CD4-positive, alpha-beta T cell treated with Interleukin-17A for 4 hours (primary cell): ENCODE data around the gene TSPAN4.

Experiments used
- DNase-seq: peaks from one replicate; pipeline ENCODE4 v3.0.0-alpha.2; 2020; ENCODE audit warnings: mixed read lengths

Gene TSPAN4, protein sequence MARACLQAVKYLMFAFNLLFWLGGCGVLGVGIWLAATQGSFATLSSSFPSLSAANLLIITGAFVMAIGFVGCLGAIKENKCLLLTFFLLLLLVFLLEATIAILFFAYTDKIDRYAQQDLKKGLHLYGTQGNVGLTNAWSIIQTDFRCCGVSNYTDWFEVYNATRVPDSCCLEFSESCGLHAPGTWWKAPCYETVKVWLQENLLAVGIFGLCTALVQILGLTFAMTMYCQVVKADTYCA

GRCh38 chr11:842370-843002 is at the start of gene TSPAN4, which contains the start of gene POLR2L:
Gene TSPAN4, plus strand, starts transcription at chr11:842852. Its CDS starts 7,453 bp downstream, at chr11:850305.
Gene POLR2L, minus strand, starts transcription at chr11:842529. Its CDS starts 21 bp downstream, at chr11:842508.
- DNase-seq, result peak; percentile 92

DNA sequence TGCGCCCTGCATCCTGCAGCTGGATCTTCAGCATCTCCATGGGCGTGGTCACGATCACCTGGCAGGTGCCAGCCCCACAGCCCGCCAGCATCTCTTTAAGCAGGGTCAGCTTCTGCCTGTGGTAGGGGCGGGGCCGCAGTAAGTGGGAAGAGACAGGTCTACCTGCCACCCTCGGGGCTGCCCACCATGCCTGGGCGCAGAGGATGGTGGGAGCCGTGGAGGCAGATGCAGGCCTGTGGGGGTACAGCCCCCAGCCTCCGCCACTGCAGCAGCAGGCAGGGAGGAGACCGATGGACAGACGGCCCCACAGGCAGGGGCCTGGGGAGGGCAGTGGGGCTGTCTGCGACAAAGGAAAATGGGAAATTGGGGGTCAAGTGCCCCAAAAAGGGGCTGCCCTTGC is 49.8 kb upstream of the TSPAN4 start:
- DNase-seq, result no peak

- no peak for DNase-seq
Measured at GRCh38 chr11:793556-793955, 49.1 kb upstream of the TSPAN4 start.

DNA sequence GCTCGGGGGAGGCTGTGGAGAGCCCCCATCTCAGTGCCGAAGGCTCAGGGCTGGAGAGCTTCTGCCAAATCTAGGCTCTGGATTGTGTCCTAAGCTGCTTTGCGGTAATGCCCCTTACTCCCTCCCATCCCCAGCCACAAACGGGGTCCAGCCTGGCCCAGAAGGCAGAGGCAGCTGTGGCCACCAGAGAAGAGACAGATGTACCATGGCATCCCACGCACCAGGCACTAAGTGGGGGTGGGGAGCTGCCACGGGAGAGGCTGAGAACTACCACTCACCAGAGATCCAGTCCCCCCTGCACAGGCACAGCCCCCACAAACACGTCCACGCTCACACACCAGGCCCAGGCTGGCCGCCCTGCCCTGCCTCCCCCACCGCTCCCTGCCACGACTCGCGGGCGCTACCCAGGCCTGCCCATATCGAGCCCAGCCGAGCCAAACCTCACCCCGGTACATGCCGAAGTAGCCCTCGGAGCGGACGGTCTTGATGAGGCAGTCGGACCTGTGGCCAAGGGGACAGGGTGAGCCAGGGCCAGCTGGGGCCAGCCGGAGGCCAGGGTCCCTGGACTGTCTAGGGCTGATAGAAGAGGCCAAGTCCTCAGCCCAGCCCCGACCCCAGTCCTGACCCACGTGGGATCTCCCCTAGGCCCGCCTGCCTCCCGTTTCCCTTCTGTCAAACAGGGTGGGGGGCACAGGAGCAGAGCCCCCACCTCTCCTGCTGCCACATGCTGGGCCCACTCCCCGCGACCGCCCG is 48.5 kb upstream of the TSPAN4 start:
- no peak for DNase-seq

- DNase-seq, result no peak
Measured at GRCh38 chr11:794766-795633, 47.7 kb upstream of the TSPAN4 start.

GRCh38 chr11:795634-796564 is 46.8 kb upstream of the TSPAN4 start:
- DNase-seq, result peak; percentile 89

GRCh38 chr11:796565-797295 is 45.9 kb upstream of the TSPAN4 start:
- no peak for DNase-seq

- DNase-seq, result peak; percentile 75
Measured at GRCh38 chr11:797296-798092, 45.2 kb upstream of the TSPAN4 start.

DNA sequence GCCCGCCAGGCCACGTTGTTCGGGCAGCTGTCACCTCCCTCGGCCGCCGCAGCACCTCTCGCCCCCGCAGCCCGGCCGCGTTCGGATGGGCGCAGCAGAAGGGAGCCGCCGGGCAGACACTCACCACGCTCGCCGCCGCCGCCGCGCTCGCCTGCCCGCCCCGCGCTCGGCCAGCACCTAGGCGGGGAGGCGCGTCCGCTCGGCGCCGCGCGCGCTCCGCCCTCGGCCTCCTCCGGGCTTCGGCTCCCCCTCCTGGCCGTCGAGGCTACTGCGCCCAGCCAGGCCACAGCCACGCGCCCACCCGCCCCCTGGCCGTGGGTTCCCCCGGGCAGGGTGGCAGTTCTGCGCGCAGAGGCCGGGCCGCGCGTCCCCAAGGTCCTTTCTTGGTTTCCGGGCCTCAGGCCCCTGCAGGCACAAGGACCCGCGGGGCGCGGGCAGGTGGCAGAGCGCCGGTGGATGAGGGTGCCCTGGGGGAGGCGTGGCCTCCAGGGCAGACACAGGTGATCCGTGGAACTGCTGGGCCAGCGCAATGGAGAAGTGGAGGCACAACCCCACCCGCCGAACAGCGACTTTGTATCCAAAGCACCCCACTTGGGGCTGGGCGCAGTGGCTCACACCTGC is 44.4 kb upstream of the TSPAN4 start, which contains the start of gene SLC25A22:
Gene SLC25A22 (minus strand): TSS at position 189 of the 621 bp plus-strand sequence. CDS start 3,275 bp downstream, outside the sequence.
- peak; percentile 86 for DNase-seq

DNA sequence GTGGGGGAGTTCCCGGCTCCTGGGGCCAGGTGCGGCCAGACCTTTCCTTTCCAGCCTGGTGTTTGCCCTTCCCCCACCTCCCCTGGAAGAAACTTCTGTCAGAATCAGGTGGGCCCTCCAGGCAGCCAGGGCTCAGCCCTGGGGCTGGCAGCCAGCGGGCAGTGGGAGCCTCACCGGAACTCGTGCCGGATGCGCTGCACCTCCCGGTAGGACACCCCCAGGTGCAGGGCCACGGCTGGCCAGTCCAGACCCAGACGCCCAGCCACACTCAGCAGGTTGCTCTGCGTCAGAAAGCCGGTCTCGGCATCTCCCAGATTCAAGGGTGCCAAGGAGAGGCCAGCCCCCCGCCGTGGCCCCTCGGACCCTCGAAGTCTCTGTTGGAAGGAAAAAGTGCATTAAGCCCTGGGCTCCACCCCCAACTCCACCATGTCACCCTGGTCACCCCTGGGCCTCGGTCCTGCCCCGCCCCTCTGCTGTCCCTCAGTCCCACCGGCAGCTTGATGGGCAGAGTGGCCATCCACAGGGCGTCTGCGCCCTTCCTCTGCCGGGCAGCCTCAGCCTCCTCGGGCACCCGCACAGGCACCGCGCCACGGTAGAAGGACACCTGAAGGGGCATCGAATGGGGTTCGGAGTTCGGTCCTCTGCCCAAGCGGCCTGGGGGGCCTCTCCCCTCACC is 42.9 kb upstream of the TSPAN4 start:
- DNase-seq, result no peak

- DNase-seq, result no peak
Measured at GRCh38 chr11:800473-800872, 42.2 kb upstream of the TSPAN4 start.

DNA sequence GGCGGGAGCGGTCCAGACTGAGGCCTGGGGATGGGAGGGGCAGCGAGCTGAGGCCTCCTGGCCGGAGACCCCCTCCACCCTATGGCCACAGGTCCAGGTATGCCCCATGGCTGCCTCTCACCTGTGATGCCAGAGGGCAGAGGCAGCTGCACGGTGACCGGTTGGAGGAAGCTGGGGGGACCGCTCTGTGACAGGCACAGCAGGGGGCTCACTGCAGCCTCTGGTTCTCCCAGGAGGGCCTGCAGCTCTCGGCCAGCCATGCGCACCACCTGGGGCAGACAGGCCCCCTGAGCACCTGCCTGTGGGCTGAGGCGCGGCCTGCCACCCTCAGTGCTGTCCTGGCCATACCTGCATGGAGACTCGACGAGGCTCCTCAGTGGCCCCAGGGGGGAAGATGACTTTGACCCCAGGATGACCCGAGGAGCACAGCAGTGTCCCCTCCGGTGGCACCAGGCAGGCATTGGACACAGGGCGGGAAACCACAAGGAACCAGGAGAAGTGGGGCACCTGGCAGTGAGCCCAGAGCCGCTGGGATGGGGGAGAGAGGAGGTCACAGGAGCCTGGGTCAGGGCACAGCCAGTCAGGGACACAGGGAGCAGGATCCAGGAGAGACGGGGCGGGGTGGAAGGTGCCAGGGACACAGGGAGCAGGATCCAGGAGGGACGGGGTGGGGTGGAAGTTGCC is 41.4 kb upstream of the TSPAN4 start:
- DNase-seq, result no peak

GRCh38 chr11:802018-802617 is 40.5 kb upstream of the TSPAN4 start:
- no peak for DNase-seq

- no peak for DNase-seq
Measured at GRCh38 chr11:802693-803466, 39.8 kb upstream of the TSPAN4 start.

GRCh38 chr11:803467-803742 is 39.2 kb upstream of the TSPAN4 start:
- DNase-seq, result no peak

DNA sequence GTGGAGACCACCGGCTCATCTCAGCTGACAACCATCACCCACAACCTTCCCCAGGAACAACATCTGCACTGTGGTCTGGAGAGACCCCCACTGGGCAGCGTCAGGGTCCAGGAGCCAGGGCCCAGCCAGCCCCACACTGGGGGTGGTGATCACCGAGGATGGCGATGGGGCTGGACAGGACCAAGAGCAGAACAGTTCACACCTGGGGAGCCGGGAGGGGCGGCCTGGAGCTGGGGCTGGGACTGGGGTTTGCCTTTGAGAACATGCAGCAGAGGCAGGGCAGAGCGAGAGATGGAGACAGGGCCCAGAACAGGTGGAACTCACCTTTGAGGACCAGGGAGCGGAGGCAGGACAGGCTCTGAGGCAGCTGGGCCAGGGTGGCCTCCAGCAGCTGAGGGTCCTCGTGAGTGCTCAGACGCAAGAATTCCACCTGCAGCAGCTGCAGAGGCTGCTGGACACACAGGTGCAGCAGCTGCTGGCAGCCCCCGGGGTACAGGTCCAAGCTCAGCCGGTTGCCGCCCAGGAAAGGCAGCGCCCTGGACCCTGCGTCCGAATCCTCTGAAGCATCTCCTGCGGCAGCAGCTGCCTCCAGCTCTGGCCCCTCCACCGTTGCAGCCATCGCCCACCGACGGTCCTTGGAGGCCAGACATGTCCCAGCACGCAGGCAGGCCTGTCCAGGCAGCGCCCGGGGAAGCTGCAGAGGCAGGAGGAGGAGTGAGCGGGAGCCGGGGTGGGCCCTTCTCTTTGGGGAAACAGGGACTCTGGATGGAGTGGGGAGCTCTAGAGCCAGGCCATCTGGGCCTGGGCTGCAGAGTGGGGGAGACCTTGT is 38.7 kb upstream of the TSPAN4 start:
- DNase-seq, result no peak
